Progenitor cell of endocrine pancreas (in vitro differentiated cells): ENCODE results near the gene C1QTNF5. TPM values are rescaled to one million over a fixed set of nuclear protein-coding genes. Genes with fewer than 3 reads are reported as not detected.
"Not testable (repeated sequence)": the region's sequence is repeated elsewhere in the genome, so short reads cannot be mapped to it uniquely, and the experiment has no call there.

Experiments used
- DNase-seq: peaks from one replicate; pipeline ENCODE4 v3.0.0; 2021; ENCODE audit warnings: low spot score; ENCODE audit not compliant: unreplicated experiment
- H3K27ac Mint-ChIP-seq: 2 replicates; pipeline ENCODE4 v1.8.0; 2021; ENCODE audit warnings: mild to moderate bottlenecking, moderate library complexity, mixed read lengths
- H3K27me3 Mint-ChIP-seq: 2 replicates; pipeline ENCODE4 v1.8.0; 2021; ENCODE audit warnings: mixed read lengths
- H3K36me3 Mint-ChIP-seq: 2 replicates; pipeline ENCODE4 v1.8.0; 2022; ENCODE audit warnings: mixed read lengths; ENCODE audit not compliant: insufficient read depth
- H3K4me1 Mint-ChIP-seq: 2 replicates; pipeline ENCODE4 v1.8.0; 2021; ENCODE audit warnings: low read depth, mixed read lengths
- H3K4me3 Mint-ChIP-seq: 2 replicates; pipeline ENCODE4 v1.8.0; 2021; ENCODE audit warnings: low read depth, mild to moderate bottlenecking, moderate library complexity, mixed read lengths
- H3K9me3 Mint-ChIP-seq: 2 replicates; pipeline ENCODE4 v1.8.0; 2021; ENCODE audit warnings: low read depth, mixed read lengths
- long read RNA-seq: library from polyadenylated mRNA; unstranded; transcript quantifications from one replicate; pipeline ENCODE4 v2.0.0, GENCODE V29; 2020
- total RNA-seq: library from RNA; stranded (reverse); gene quantifications from 2 replicates; pipeline ENCODE4 v1.2.1, GENCODE V29; 2021
- TF ChIP-seq, protein P1 (sequence below): fragments of 200-600 bp; sonication (generic); IDR thresholded peaks from one replicate; pipeline ENCODE4 v1.5.0; 2021; ENCODE audit warnings: antibody characterized with exemption, mild to moderate bottlenecking; ENCODE audit not compliant: unreplicated experiment

C1QTNF5 gene, protein sequence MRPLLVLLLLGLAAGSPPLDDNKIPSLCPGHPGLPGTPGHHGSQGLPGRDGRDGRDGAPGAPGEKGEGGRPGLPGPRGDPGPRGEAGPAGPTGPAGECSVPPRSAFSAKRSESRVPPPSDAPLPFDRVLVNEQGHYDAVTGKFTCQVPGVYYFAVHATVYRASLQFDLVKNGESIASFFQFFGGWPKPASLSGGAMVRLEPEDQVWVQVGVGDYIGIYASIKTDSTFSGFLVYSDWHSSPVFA
- total RNA-seq, result 0.31 and 0.40 TPM in 2 replicates
- long read RNA-seq, result 0 reads

- Mint-ChIP-seq H3K27ac (no peak within 1 kb of the TSS), H3K4me1 (peaks cover 5% of the 10 kb centered on the region), H3K4me3 (no peak within 1 kb of the TSS)
These were observed at the start of gene C1QTNF5 for GRCh38 chr11:119340335-119341221. C1QTNF5 (minus strand) TSS chr11:119340883; CDS start chr11:119340397, 486 bp downstream.

DNA sequence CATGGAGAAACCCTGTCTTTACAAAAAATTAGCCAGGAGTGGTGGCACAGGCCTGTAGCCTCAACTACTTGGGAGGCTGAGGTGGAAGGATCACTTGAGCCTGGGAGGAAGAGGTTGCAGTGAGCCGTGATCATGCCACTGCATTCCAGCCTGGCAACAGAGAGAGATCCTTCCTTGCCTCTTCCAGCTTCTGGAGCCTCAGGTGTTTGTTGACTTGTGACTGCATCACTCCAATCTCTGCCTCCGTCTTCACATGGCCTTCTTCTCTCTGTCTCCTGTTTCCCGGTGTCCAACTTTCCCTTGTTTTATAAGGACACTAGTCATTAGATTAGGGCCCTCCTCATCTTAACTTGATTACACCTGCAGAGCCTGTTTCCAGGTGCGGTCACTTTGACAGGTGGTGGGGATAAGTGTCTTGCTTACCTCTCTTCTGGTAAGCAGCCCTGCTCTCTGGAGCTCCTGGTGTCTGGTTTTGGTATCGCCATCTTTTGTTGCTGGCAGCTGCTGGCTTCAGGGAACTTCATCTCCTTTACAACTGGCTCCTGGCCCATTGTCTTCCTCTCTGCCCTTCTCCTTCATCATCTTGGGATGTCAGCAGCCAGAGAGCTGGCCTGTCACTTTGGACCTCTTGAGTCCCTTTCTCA is 49.0 kb upstream of the C1QTNF5 start:
- Mint-ChIP-seq H3K4me3 (no peak overlapping the region), H3K27ac (no peak overlapping the region), H3K4me1 (no peaks in the 10 kb centered on the region), H3K36me3 (no peaks in the 10 kb centered on the region), H3K9me3 (no peaks in the 10 kb centered on the region), H3K27me3 (no peaks in the 10 kb centered on the region)
- TF ChIP-seq, protein P1, sequence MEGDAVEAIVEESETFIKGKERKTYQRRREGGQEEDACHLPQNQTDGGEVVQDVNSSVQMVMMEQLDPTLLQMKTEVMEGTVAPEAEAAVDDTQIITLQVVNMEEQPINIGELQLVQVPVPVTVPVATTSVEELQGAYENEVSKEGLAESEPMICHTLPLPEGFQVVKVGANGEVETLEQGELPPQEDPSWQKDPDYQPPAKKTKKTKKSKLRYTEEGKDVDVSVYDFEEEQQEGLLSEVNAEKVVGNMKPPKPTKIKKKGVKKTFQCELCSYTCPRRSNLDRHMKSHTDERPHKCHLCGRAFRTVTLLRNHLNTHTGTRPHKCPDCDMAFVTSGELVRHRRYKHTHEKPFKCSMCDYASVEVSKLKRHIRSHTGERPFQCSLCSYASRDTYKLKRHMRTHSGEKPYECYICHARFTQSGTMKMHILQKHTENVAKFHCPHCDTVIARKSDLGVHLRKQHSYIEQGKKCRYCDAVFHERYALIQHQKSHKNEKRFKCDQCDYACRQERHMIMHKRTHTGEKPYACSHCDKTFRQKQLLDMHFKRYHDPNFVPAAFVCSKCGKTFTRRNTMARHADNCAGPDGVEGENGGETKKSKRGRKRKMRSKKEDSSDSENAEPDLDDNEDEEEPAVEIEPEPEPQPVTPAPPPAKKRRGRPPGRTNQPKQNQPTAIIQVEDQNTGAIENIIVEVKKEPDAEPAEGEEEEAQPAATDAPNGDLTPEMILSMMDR, result peak; percentile 52
- no peak for DNase-seq

More at GRCh38 chr11:119340335-119341221, at the start of gene C1QTNF5:
- DNase-seq, result no peak
- H3K27me3 Mint-ChIP-seq, result peaks cover 58% of the 10 kb centered on the region
- peaks cover 3% of the 10 kb centered on the region for H3K36me3 Mint-ChIP-seq
- H3K9me3 Mint-ChIP-seq, result no peaks in the 10 kb centered on the region
- TF ChIP-seq, protein P1, result no peak

GRCh38 chr11:119388103-119388502 is 47.4 kb upstream of the C1QTNF5 start:
- Mint-ChIP-seq H3K4me3 (no peak overlapping the region), H3K4me1 (no peaks in the 10 kb centered on the region), H3K36me3 (no peaks in the 10 kb centered on the region), H3K27me3 (no peaks in the 10 kb centered on the region), H3K9me3 (no peaks in the 10 kb centered on the region), H3K27ac (no peak overlapping the region)
- DNase-seq, result no peak
- TF ChIP-seq, protein P1, result no peak

DNA sequence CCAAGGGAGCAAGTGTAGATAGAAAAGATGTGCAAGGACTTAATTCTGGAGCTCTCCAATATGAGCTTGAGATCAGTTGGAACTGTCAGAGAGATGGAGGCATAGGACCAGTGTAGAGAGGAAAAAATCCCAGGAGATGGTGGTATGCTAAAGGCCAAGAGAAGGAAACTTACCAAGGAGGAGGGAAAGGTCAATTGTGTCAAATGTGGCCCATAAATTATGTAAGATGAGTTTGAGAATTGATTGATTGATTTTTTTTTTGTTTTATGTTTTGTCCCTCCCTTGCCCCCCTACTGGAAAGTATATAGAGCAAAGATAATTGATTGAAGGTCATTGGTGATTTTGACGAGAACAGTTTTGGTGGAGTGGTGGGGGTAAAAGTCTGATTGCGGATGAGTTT is 43.6 kb upstream of the C1QTNF5 start:
- Mint-ChIP-seq H3K36me3 (no peaks in the 10 kb centered on the region), H3K27me3 (peaks cover 11% of the 10 kb centered on the region), H3K27ac (no peak overlapping the region), H3K9me3 (no peaks in the 10 kb centered on the region), H3K4me3 (no peak overlapping the region), H3K4me1 (peaks cover 11% of the 10 kb centered on the region)
- TF ChIP-seq, protein P1, result no peak
- no peak for DNase-seq

GRCh38 chr11:119382513-119382912 is 41.8 kb upstream of the C1QTNF5 start:
- not testable (repeated sequence) for H3K4me3 Mint-ChIP-seq, H3K36me3 Mint-ChIP-seq, DNase-seq, H3K9me3 Mint-ChIP-seq, H3K27ac Mint-ChIP-seq
- H3K27me3 Mint-ChIP-seq, result peaks cover 18% of the 10 kb centered on the region
- peaks cover 22% of the 10 kb centered on the region for H3K4me1 Mint-ChIP-seq
